SK-N-MC (cell line): ENCODE data around the gene ADTRP.

Experiments used
- DNase-seq: peaks from one replicate; pipeline ENCODE4 v3.0.0-alpha.2; 2011; ENCODE audit warnings: low read depth, low spot score
- H3K27ac ChIP-seq: fragments of 200-600 bp; sonication (generic); 2 replicates; pipeline ENCODE4 v1.5.1; 2016; ENCODE audit warnings: mixed run types
- H3K36me3 ChIP-seq: fragments of 200-600 bp; sonication (generic); 2 replicates; pipeline ENCODE4 v1.6.1; 2017; ENCODE audit warnings: antibody characterized with exemption, low read length, mixed read lengths; ENCODE audit not compliant: insufficient read depth
- H3K4me3 ChIP-seq: fragments of 200-600 bp; sonication (generic); 2 replicates; pipeline ENCODE4 v1.5.1; 2016
- H3K9ac ChIP-seq: fragments of 200-600 bp; sonication (generic); 2 replicates; pipeline ENCODE4 v1.8.0; 2017; ENCODE audit warnings: mixed run types, mixed read lengths; ENCODE audit not compliant: insufficient read length
- H3K9me3 ChIP-seq: fragments of 200-600 bp; sonication (generic); 2 replicates; pipeline ENCODE4 v1.6.1; 2017; ENCODE audit warnings: low read depth, mild to moderate bottlenecking, antibody characterized with exemption, low read length, moderate library complexity, mixed read lengths
- EZH2 ChIP-seq: fragments of 200-600 bp; sonication (generic); IDR thresholded peaks from one replicate; pipeline ENCODE4 v1.6.1; 2017; ENCODE audit warnings: antibody characterized with exemption
- FOXP2 ChIP-seq: optimal IDR thresholded peaks from 2 replicates; pipeline ENCODE3; 2011; ENCODE audit warnings: mild to moderate bottlenecking, moderate library complexity; ENCODE audit not compliant: insufficient read depth; ENCODE audit errors: extremely low read length, control extremely low read depth
- POLR2AphosphoS5 ChIP-seq: IDR thresholded peaks from 2 replicates; pipeline ENCODE4 v1.6.1; 2012; ENCODE audit warnings: mild to moderate bottlenecking, low read depth, low read length, borderline replicate concordance

ADTRP gene

DNA sequence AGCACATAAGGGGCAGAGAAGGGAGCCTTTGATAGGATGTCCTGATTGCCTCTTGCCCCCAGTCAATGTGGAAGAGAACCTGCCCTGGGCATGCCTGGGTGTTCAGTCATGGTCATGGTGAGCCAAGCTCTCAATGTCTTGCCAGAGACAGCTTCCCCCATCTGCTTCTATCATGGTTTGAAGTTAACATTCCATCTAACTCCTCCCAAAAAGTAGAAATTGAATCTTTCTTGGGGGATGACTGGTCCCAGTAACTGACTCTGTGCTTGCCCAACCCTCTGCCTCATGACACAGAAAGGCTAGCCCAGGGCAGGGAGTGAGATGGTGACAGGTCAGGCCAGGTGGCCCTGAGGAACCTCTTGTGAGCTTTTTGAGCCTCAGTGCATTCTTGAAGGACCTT, 60.1 kb downstream of the ADTRP start:
- no peak for DNase-seq
- H3K9ac ChIP-seq: no peak overlapping the region
- H3K4me3 ChIP-seq: no peak overlapping the region
- no peaks in the 10 kb centered on the region for H3K36me3 ChIP-seq
- TF ChIP-seq EZH2 (no peak), FOXP2 (no peak), POLR2AphosphoS5 (no peak)
- H3K27ac ChIP-seq: no peak overlapping the region
- H3K9me3 ChIP-seq: no peaks in the 10 kb centered on the region

GRCh38 chr6:11718031-11718430, 60.6 kb downstream of the ADTRP start:
- Histone ChIP-seq H3K4me3 (no peak overlapping the region), H3K9me3 (no peaks in the 10 kb centered on the region), H3K36me3 (no peaks in the 10 kb centered on the region), H3K27ac (no peak overlapping the region), H3K9ac (no peak overlapping the region)
- DNase-seq: no peak
- TF ChIP-seq POLR2AphosphoS5: no peak
- no peak for TF ChIP-seq FOXP2
- TF ChIP-seq EZH2: no peak

GRCh38 chr6:11714798-11715285, 63.8 kb downstream of the ADTRP start:
- no peak overlapping the region for H3K4me3 ChIP-seq
- no peak for DNase-seq
- no peak overlapping the region for H3K27ac ChIP-seq
- H3K9me3 ChIP-seq: no peaks in the 10 kb centered on the region
- TF ChIP-seq EZH2 (no peak), POLR2AphosphoS5 (no peak), FOXP2 (no peak)
- H3K9ac ChIP-seq: no peak overlapping the region
- H3K36me3 ChIP-seq: no peaks in the 10 kb centered on the region

DNA sequence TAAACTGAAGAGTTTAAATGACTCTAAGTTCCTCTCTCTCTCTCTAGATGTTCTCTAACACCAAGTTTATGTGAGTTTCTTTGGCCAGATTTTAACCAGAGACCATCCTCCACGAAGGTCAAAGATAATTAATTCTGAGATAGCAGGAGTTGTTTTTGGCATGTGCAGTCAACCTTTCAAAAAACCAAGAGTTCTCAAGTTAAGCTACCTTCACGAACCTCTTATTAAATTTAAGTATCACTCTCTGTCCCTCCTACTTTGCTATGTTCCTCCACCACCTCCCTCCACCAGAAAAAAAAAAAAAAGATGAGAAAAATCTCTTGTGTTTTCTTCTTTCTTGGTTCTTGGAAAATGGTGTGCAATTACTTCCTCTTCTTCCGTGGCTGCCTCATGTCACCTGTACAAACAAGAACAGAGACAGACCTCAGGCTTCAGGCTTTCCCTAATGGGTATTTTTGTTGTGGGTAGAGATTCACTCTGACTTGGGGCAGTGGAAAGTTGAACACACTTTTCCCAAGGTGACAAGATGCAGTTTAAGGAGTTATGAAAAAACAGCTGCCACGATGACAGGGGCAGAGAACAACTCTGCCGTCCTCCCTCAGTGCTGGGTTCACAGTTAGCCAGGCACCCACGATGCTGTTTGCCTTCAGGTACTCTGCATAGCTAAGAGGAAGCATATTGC, 64.3 kb downstream of the ADTRP start:
- no peak overlapping the region for H3K4me3 ChIP-seq
- no peak for DNase-seq
- H3K27ac ChIP-seq: no peak overlapping the region
- no peaks in the 10 kb centered on the region for H3K36me3 ChIP-seq
- no peak overlapping the region for H3K9ac ChIP-seq
- TF ChIP-seq POLR2AphosphoS5 (no peak), FOXP2 (no peak), EZH2 (no peak)
- H3K9me3 ChIP-seq: no peaks in the 10 kb centered on the region

- DNase-seq: no peak
Observed at GRCh38 chr6:11712760-11713159, 65.8 kb downstream of the ADTRP start.

GRCh38 chr6:11711984-11712711, 66.5 kb downstream of the ADTRP start:
- no peak for DNase-seq
- Histone ChIP-seq H3K9ac (no peak overlapping the region), H3K27ac (no peak overlapping the region), H3K9me3 (no peaks in the 10 kb centered on the region), H3K4me3 (no peak overlapping the region), H3K36me3 (no peaks in the 10 kb centered on the region)
- no peak for TF ChIP-seq EZH2

More at GRCh38 chr6:11712760-11713159, 65.8 kb downstream of the ADTRP start:
- H3K4me3 ChIP-seq: no peak overlapping the region
- H3K27ac ChIP-seq: no peak overlapping the region
- no peak for TF ChIP-seq EZH2
- TF ChIP-seq POLR2AphosphoS5: no peak
- no peak for TF ChIP-seq FOXP2
- H3K9ac ChIP-seq: no peak overlapping the region
- no peaks in the 10 kb centered on the region for H3K36me3 ChIP-seq
- no peaks in the 10 kb centered on the region for H3K9me3 ChIP-seq

DNA sequence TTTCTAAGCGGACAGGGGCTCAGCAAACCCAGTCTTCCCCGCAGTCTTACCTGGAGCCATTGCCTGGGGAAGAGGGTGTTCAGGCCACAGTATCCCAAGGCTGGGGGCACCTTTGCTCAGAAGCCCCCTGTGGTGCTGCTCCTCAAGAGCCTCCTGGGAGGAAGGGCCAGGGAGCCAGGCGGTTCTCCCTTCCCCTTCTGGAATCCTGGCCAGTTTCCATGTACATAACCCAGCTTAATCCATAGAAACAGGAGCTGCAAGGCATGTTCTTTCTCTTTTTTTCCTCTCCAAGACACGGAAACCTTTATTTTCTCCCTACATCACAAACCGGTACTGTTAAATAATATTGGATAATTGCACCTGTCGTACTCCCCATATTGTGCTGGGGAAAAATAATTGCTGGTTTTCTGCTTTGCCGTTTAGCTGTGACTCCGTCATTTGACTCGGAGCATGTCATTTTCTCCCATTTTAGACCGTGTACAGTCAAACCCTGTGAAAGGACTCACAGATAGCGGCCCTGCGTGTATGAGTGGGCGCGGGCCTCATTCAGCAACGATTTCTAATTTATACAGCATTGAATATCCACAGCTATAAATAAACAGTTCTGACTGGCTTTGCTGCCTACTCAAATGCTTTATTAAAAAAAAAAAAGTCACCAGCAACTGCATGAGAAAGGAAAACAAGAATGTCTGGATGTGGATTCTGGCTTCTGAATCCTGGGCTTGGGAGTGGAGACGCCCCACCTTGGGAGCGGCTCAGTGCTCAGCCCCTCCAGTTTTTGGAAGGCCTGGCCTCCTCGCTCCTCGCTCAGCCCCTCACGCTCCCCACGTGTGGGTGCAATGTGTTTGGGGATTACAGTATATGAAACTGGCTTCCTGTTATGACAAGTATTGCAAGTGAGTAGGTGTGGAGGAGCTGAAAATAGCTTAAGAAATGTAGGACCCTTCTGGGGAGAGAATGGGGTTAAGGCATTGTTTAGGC, 67.3 kb downstream of the ADTRP start:
- Histone ChIP-seq H3K27ac (no peak overlapping the region), H3K36me3 (no peaks in the 10 kb centered on the region), H3K4me3 (no peak overlapping the region), H3K9me3 (no peaks in the 10 kb centered on the region), H3K9ac (no peak overlapping the region)
- no peak for DNase-seq
- TF ChIP-seq EZH2 (no peak), FOXP2 (no peak), POLR2AphosphoS5 (no peak)

DNA sequence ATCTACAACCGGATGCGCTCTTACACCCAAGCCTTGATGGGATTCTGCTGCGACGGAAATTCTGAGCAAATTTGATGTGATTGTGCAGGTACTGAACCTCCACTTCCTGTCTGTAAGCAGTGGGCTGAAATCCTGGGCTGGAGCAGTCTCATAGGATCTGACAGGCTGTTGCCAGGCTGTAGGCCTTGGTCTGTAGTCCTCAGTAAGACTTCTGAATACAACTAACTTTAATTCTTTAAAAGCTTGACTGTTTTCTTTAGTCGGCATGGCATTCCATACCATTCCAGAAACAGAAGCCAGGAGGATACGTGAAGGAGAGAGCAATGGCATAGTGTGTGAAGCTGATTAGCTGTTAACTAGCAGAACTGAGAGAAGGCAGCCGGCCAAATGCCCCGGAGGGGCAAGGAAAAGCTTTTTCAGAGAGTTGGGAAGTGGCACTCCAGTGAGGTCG, 68.3 kb downstream of the ADTRP start:
- H3K4me3 ChIP-seq: no peak overlapping the region
- no peak overlapping the region for H3K27ac ChIP-seq

More for the DNA sequence above, 68.3 kb downstream of the ADTRP start:
- no peaks in the 10 kb centered on the region for H3K9me3 ChIP-seq
- DNase-seq: peak; percentile 14
- no peak overlapping the region for H3K9ac ChIP-seq
- no peaks in the 10 kb centered on the region for H3K36me3 ChIP-seq
- TF ChIP-seq POLR2AphosphoS5 (0 out of 2 replicates have a peak, but pooled peaks have one; percentile 10), FOXP2 (no peak), EZH2 (no peak)
